ENCODE data around the gene DNM2.
A peak's percentile ranks its signal among the peaks of the same experiment; 100 is the strongest.
"Not testable (repeated sequence)": the region's sequence is repeated elsewhere in the genome, so short reads cannot be mapped to it uniquely, and the experiment has no call there.

The DNM2 gene

GRCh38 chr19:10819124-10820060, 101.5 kb downstream of the DNM2 start:
- DNase-seq = no peak

- DNase-seq = no peak
Measured at GRCh38 chr19:10820173-10820572, 102.3 kb downstream of the DNM2 start.

GRCh38 chr19:10823690-10824089, 105.8 kb downstream of the DNM2 start:
- DNase-seq = no peak

- DNase-seq = no peak
Measured at GRCh38 chr19:10826231-10826630, 108.4 kb downstream of the DNM2 start.

GRCh38 chr19:10826846-10827245, 109.0 kb downstream of the DNM2 start:
- no peak for DNase-seq

GRCh38 chr19:10828981-10829821, 111.3 kb downstream of the DNM2 start:
- DNase-seq = no peak

GRCh38 chr19:10829967-10830366, 112.1 kb downstream of the DNM2 start:
- no peak for DNase-seq

- DNase-seq = no peak
Measured at GRCh38 chr19:10830370-10830769, 112.5 kb downstream of the DNM2 start.

GRCh38 chr19:10830931-10831779, 113.3 kb downstream of the DNM2 start:
- no peak for DNase-seq

GRCh38 chr19:10831987-10832938, 114.4 kb downstream of the DNM2 start:
- DNase-seq = no peak

- no peak for DNase-seq
Measured at GRCh38 chr19:10832939-10833296, 115.0 kb downstream of the DNM2 start.

- no peak for DNase-seq
Measured at GRCh38 chr19:10835089-10835753, 117.3 kb downstream of the DNM2 start.

- DNase-seq = peak; percentile 94
Measured at GRCh38 chr19:10835754-10836478, 118.0 kb downstream of the DNM2 start, which contains the start of gene TMED1. TSS of gene TMED1 (minus strand) at chr19:10836212. CDS start at chr19:10836191, 21 bp downstream.

- DNase-seq = peak; percentile 82
Measured at GRCh38 chr19:10836479-10837330, 118.8 kb downstream of the DNM2 start.

GRCh38 chr19:10837649-10838048, 119.8 kb downstream of the DNM2 start:
- not testable (repeated sequence) for DNase-seq

GRCh38 chr19:10838377-10838776, 120.5 kb downstream of the DNM2 start:
- no peak for DNase-seq

- DNase-seq = no peak
Measured at GRCh38 chr19:10839114-10840050, 121.5 kb downstream of the DNM2 start.

GRCh38 chr19:10842788-10843187, 124.9 kb downstream of the DNM2 start:
- no peak for DNase-seq

Measured in stimulated activated CD4-positive, alpha-beta T cell treated with anti-CD3 and anti-CD28 coated beads, Interleukin-4, amount 100 ng/mL, for 1 hour (primary cell).